Hepatocyte (in vitro differentiated cells): ENCODE data around the gene HERC4. TPM values are rescaled to one million over a fixed set of nuclear protein-coding genes. Genes with fewer than 3 reads are reported as not detected.

Experiments used
- DNase-seq: peaks from one replicate; pipeline ENCODE4 v3.0.0-alpha.2; 2016; ENCODE audit warnings: low spot score
- H2AFZ ChIP-seq: fragments of 200-600 bp; sonication (generic); 2 replicates; pipeline ENCODE4 v1.6.0; 2016; ENCODE audit warnings: antibody characterized with exemption, mild to moderate bottlenecking
- H3K27ac ChIP-seq: fragments of 200-600 bp; sonication (generic); 2 replicates; pipeline ENCODE4 v1.5.1; 2016; ENCODE audit warnings: mild to moderate bottlenecking
- H3K27me3 ChIP-seq: fragments of 200-600 bp; sonication (generic); 2 replicates; pipeline ENCODE4 v1.6.1; 2016
- H3K36me3 ChIP-seq: fragments of 200-600 bp; sonication (generic); replicated peaks from 2 replicates; pipeline ENCODE4 v1.5.1; 2016; ENCODE audit warnings: low read depth; ENCODE audit not compliant: insufficient read depth
- H3K4me1 ChIP-seq: fragments of 200-600 bp; sonication (generic); 2 replicates; pipeline ENCODE4 v1.5.1; 2016; ENCODE audit warnings: mild to moderate bottlenecking, moderate library complexity; ENCODE audit not compliant: insufficient read depth
- H3K4me2 ChIP-seq: fragments of 200-600 bp; sonication (generic); 2 replicates; pipeline ENCODE4 v1.6.0; 2016
- H3K4me3 ChIP-seq: fragments of 200-600 bp; sonication (generic); 2 replicates; pipeline ENCODE4 v1.5.1; 2016; ENCODE audit warnings: mild to moderate bottlenecking
- H3K79me2 ChIP-seq: fragments of 200-600 bp; sonication (generic); 2 replicates; pipeline ENCODE4 v1.6.0; 2017; ENCODE audit warnings: mild to moderate bottlenecking
- H3K9me2 ChIP-seq: fragments of 200-600 bp; sonication (generic); replicated peaks from 2 replicates; pipeline ENCODE4 v1.6.0; 2017; ENCODE audit warnings: mild to moderate bottlenecking; ENCODE audit not compliant: insufficient read depth
- H3K9me3 ChIP-seq: fragments of 200-600 bp; sonication (generic); 2 replicates; pipeline ENCODE4 v1.5.1; 2016; ENCODE audit warnings: low read depth, mild to moderate bottlenecking
- H4K20me1 ChIP-seq: fragments of 200-600 bp; sonication (generic); 2 replicates; pipeline ENCODE4 v1.6.0; 2016; ENCODE audit warnings: mild to moderate bottlenecking; ENCODE audit not compliant: insufficient read depth, poor library complexity, severe bottlenecking
- EZH2 ChIP-seq: fragments of 200-600 bp; sonication (generic); IDR thresholded peaks from 2 replicates; pipeline ENCODE4 v1.6.1; 2016; ENCODE audit warnings: antibody characterized with exemption, mild to moderate bottlenecking, borderline replicate concordance
- EZH2phosphoT487 ChIP-seq: fragments of 200-600 bp; sonication (generic); IDR thresholded peaks from one replicate; pipeline ENCODE4 v1.6.1; 2018; ENCODE audit warnings: antibody characterized with exemption, mild to moderate bottlenecking, low read depth, moderate library complexity; ENCODE audit not compliant: unreplicated experiment, severe bottlenecking
- WGBS: methylation state at CpG from one replicate; pipeline ENCODE4 v1.1.6; 2016; ENCODE audit warnings: low lambda C conversion rate; ENCODE audit errors: missing lambda C conversion rate; 5-methylcytosine and 5-hydroxymethylcytosine counted together
- polyA plus RNA-seq: library from polyadenylated mRNA; unstranded; fragments of >200 nt; fragmentation: Nextera tagmentation; extraction: Ambion mirVana; gene quantifications from 2 replicates; pipeline ENCODE4 v1.2.1, GENCODE V29; 2016
- total RNA-seq: library from RNA; depleted of rRNA; stranded (reverse); fragments of >200 nt; gene quantifications from 2 replicates; pipeline ENCODE4 v1.2.3, GENCODE V29; 2014
- TF ChIP-seq, protein P1 (sequence below): fragments of 200-600 bp; sonication (generic); IDR thresholded peaks from 2 replicates; pipeline ENCODE4 v1.5.1; 2016; ENCODE audit warnings: antibody characterized with exemption, mild to moderate bottlenecking; ENCODE audit not compliant: poor library complexity

The HERC4 gene
- total and polyA plus RNA-seq, 2 experiments from 2014 or later, result 23.3 to 54.0 TPM

DNA sequence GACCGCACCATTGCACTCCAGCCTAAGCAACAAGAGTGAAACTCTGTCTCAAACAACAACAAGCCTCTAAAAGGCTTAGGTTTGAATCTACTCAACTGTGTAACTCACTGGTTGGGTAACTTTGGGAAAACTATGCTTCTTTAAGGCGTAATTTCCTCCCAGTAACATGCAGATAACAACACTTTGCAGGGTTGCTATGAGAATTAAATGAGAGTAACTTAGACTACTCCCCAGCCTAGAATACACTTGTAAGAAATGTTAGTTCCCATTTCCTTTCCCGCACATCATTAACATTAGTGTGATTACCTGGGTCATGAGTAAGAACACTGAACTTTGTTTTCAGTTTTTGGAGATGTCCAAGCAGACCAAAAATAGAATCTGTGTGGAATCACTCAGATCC is 28.8 kb upstream of the HERC4 start:
- Histone ChIP-seq H3K27me3 (no peaks in the 10 kb centered on the region), H4K20me1 (no peaks in the 10 kb centered on the region), H2AFZ (no peak overlapping the region), H3K27ac (no peak overlapping the region), H3K9me2 (no peaks in the 10 kb centered on the region), H3K4me1 (peaks cover 5% of the 10 kb centered on the region), H3K9me3 (no peaks in the 10 kb centered on the region), H3K4me2 (no peak overlapping the region), H3K79me2 (no peaks in the 10 kb centered on the region), H3K36me3 (no peaks in the 10 kb centered on the region), H3K4me3 (no peak overlapping the region)
- DNase-seq, result no peak
- TF ChIP-seq, protein P1, sequence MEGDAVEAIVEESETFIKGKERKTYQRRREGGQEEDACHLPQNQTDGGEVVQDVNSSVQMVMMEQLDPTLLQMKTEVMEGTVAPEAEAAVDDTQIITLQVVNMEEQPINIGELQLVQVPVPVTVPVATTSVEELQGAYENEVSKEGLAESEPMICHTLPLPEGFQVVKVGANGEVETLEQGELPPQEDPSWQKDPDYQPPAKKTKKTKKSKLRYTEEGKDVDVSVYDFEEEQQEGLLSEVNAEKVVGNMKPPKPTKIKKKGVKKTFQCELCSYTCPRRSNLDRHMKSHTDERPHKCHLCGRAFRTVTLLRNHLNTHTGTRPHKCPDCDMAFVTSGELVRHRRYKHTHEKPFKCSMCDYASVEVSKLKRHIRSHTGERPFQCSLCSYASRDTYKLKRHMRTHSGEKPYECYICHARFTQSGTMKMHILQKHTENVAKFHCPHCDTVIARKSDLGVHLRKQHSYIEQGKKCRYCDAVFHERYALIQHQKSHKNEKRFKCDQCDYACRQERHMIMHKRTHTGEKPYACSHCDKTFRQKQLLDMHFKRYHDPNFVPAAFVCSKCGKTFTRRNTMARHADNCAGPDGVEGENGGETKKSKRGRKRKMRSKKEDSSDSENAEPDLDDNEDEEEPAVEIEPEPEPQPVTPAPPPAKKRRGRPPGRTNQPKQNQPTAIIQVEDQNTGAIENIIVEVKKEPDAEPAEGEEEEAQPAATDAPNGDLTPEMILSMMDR, result no peak
- TF ChIP-seq EZH2, result no peak
- no peak for TF ChIP-seq EZH2phosphoT487
- 98% methylated on average over 3 of the region's 3 CpGs for WGBS

DNA sequence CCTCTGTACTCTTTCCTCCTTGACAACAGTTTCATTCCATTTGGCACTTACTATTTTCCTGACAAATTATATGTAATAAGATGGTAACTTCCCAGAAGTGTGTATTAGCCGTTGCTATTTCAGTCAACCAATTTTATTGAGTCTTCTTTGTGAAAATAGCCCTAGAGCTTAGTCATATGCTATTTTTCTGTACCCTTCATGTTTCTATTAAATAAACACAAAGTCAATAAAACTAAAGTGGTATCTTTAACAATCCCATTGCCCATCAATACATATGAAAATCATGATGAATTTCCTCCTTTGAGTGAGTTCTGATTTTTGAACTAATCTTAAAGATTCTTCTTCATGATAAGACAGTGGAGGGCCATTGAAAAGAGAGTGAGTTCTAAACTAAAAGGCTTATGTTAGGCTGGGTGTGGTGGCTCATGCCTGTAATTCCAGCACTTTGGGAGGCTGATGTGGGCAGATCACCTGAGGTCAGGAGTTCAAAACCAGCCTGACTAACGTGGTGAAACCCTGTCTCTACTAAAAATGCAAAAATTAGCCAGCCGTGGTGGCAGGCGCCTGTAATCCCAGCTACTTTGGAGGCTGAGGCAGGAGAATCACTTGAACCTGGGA is 28.3 kb upstream of the HERC4 start:
- H2AFZ ChIP-seq, result no peak overlapping the region
- no peaks in the 10 kb centered on the region for H3K9me3 ChIP-seq
- H3K9me2 ChIP-seq, result no peaks in the 10 kb centered on the region
- H3K4me2 ChIP-seq, result no peak overlapping the region
- no peaks in the 10 kb centered on the region for H4K20me1 ChIP-seq
- H3K36me3 ChIP-seq, result no peaks in the 10 kb centered on the region
- H3K27ac ChIP-seq, result no peak overlapping the region
- H3K4me3 ChIP-seq, result no peak overlapping the region
- peaks cover 5% of the 10 kb centered on the region for H3K4me1 ChIP-seq
- no peak for DNase-seq
- no peaks in the 10 kb centered on the region for H3K79me2 ChIP-seq
- TF ChIP-seq EZH2phosphoT487 (no peak), EZH2 (no peak)
- TF ChIP-seq, protein P1, result no peak
- 85% methylated on average over 4 of the region's 4 CpGs for WGBS
- no peaks in the 10 kb centered on the region for H3K27me3 ChIP-seq

DNA sequence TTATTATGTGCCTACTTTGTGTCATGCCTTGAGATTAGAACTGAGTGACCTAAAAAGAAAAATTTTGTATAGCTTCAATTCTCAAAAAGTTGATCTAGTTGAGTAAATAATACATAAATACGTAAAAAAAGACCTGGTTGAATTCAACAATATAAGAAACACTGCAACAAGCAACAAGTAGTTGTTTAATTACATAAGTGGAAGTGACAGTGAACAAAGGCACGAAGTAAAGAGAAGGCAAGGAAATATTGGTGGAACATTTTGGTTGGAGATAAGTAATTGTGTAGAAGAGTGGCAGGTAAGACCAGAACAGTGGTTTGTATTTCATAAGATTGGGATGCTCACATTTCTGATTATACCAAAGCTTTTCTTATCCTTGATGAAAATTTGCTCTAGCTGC is 26.0 kb upstream of the HERC4 start:
- no peak for DNase-seq
- H3K27me3 ChIP-seq, result no peaks in the 10 kb centered on the region
- peaks cover 4% of the 10 kb centered on the region for H3K4me1 ChIP-seq
- H3K79me2 ChIP-seq, result no peaks in the 10 kb centered on the region
- H3K27ac ChIP-seq, result no peak overlapping the region
- TF ChIP-seq EZH2phosphoT487, result no peak
- TF ChIP-seq, protein P1, result no peak
- TF ChIP-seq EZH2, result no peak
- 96% methylated on average over 2 of the region's 2 CpGs for WGBS
- no peaks in the 10 kb centered on the region for H4K20me1 ChIP-seq
- no peaks in the 10 kb centered on the region for H3K9me2 ChIP-seq
- H3K36me3 ChIP-seq, result no peaks in the 10 kb centered on the region
- H2AFZ ChIP-seq, result no peak overlapping the region
- H3K4me3 ChIP-seq, result no peak overlapping the region
- H3K9me3 ChIP-seq, result no peaks in the 10 kb centered on the region
- no peak overlapping the region for H3K4me2 ChIP-seq
